ENCODE measurements around the gene BHLHE41. TPM values are rescaled to one million over a fixed set of nuclear protein-coding genes. Genes with fewer than 3 reads are reported as not detected.

The BHLHE41 gene
- total RNA-seq: not detected

DNA sequence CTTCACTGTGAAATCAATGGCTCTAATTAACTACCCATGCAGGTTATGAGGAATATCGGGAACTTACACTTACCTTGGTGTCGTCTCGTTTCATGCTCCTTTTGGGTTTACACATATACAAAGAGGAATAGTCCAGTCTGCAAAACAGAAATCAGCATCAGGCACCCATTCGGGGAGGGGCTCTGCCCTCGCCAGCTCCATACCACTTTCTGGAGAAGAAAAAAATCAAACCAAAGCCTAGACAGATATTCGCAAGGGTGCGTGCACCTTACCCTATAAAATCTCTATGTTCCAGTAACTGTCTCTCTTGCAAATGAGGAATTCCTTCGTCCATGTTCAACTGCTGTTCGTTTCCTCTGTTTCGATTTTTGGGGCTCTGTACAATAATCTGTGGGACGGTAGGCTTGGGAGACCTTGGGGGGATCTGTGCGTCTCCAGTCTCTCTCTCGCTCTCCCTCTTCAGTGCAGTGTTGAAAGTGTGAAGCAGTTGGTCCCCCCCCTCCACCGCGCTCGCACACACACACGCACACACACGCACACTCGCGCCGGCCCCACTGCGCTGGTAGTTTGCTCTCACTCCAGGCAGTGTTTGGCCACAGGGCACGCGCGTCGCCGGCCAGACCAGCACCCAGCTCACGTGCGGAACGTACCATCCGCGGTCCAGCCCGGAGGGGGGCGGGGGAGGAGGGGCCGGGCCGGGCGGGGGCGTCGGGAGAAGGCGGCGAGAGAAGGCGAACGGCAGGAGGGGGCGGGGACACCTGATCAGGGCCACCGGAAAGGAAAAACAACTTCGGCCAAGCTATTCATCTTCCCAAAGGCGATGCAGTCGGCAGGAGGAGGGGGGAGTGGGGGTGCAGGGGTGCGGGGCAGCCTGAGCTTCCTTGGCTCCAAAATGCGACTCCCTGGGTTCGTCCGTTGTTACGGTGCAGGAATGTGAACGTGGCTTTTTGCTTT is at the start of gene BHLHE41:
BHLHE41 (minus strand) TSS at position 592 of the 954 bp plus-strand sequence; CDS start at position 334, 258 bp downstream.
- Mint-ChIP-seq H3K9me3 (ENCODE audit: low read depth) (no peaks in the 10 kb centered on the region), H3K27ac (no peak within 1 kb of the TSS), H3K4me3 (peak within 1 kb of the TSS; percentile 70), H3K27me3 (peaks cover 85% of the 10 kb centered on the region), H3K36me3 (no peaks in the 10 kb centered on the region), H3K4me1 (peaks cover 33% of the 10 kb centered on the region)
- CTCF ChIA-PET: interaction anchor here (1.0 kb wide), 2 partner anchors 27 to 490 kb away, joined by 3 read pairs; no protein-coding TSS in a partner anchor
- no peak for ATAC-seq
- DNase-seq: no peak

GRCh38 chr12:26172946-26173552 is 48.2 kb upstream of the BHLHE41 start:
- Mint-ChIP-seq H3K4me3 (no peak overlapping the region), H3K27ac (no peak overlapping the region), H3K36me3 (no peaks in the 10 kb centered on the region), H3K9me3 (ENCODE audit: low read depth) (no peaks in the 10 kb centered on the region), H3K27me3 (peaks cover 31% of the 10 kb centered on the region), H3K4me1 (no peaks in the 10 kb centered on the region)
- no peak for DNase-seq
- ATAC-seq: no peak
- CTCF ChIA-PET: no interaction called here

GRCh38 chr12:26172539-26172938 is 47.7 kb upstream of the BHLHE41 start:
- no peak for ATAC-seq
- no peaks in the 10 kb centered on the region for H3K9me3 Mint-ChIP-seq (ENCODE audit: low read depth)
- H3K4me3 Mint-ChIP-seq: no peak overlapping the region
- H3K36me3 Mint-ChIP-seq: no peaks in the 10 kb centered on the region
- H3K27me3 Mint-ChIP-seq: peaks cover 35% of the 10 kb centered on the region
- H3K27ac Mint-ChIP-seq: no peak overlapping the region
- CTCF ChIA-PET: no interaction called here
- DNase-seq: no peak
- H3K4me1 Mint-ChIP-seq: no peaks in the 10 kb centered on the region

GRCh38 chr12:26172013-26172412 is 47.2 kb upstream of the BHLHE41 start:
- no peak overlapping the region for H3K4me3 Mint-ChIP-seq
- H3K4me1 Mint-ChIP-seq: no peaks in the 10 kb centered on the region
- DNase-seq (no peak), ATAC-seq (no peak)
- no peaks in the 10 kb centered on the region for H3K36me3 Mint-ChIP-seq
- peaks cover 39% of the 10 kb centered on the region for H3K27me3 Mint-ChIP-seq
- H3K27ac Mint-ChIP-seq: no peak overlapping the region
- CTCF ChIA-PET: no interaction called here
- no peaks in the 10 kb centered on the region for H3K9me3 Mint-ChIP-seq (ENCODE audit: low read depth)

DNA sequence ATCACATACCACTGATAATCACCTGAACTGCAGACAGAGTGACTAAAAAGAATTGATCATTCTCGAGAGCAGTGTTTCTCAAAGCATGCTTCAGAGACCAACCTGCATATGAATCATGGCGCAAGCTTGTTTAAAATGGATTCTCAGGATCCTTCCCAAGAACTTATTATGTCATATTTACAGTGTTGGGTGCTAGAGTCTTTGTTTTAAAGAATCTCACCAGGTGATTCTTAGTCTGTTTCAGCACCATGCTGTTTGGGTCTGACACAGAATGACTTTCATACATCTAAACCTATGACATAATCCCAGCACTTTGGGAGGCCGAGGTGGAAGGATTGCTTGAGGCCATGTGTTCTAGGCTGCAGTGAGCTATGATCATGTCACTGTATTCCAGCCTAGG is 39.3 kb upstream of the BHLHE41 start:
- CTCF ChIA-PET: no interaction called here
- Mint-ChIP-seq H3K9me3 (ENCODE audit: low read depth) (no peaks in the 10 kb centered on the region), H3K4me3 (no peak overlapping the region), H3K27ac (no peak overlapping the region), H3K4me1 (no peaks in the 10 kb centered on the region), H3K36me3 (no peaks in the 10 kb centered on the region), H3K27me3 (peaks cover 56% of the 10 kb centered on the region)
- DNase-seq (no peak), ATAC-seq (no peak)

- DNase-seq (no peak), ATAC-seq (no peak)
- CTCF ChIA-PET: no interaction called here
- no peaks in the 10 kb centered on the region for H3K4me1 Mint-ChIP-seq
- H3K36me3 Mint-ChIP-seq: no peaks in the 10 kb centered on the region
- no peak overlapping the region for H3K27ac Mint-ChIP-seq
- H3K9me3 Mint-ChIP-seq (ENCODE audit: low read depth): no peaks in the 10 kb centered on the region
- no peak overlapping the region for H3K4me3 Mint-ChIP-seq
- peaks cover 49% of the 10 kb centered on the region for H3K27me3 Mint-ChIP-seq
Measured at GRCh38 chr12:26162905-26163304, 38.1 kb upstream of the BHLHE41 start.

GRCh38 chr12:26162174-26162573 is 37.3 kb upstream of the BHLHE41 start:
- Mint-ChIP-seq H3K4me3 (no peak overlapping the region), H3K4me1 (no peaks in the 10 kb centered on the region), H3K27ac (no peak overlapping the region), H3K9me3 (ENCODE audit: low read depth) (no peaks in the 10 kb centered on the region), H3K27me3 (peaks cover 45% of the 10 kb centered on the region), H3K36me3 (no peaks in the 10 kb centered on the region)
- ATAC-seq (no peak), DNase-seq (no peak)
- CTCF ChIA-PET: no interaction called here

GRCh38 chr12:26158078-26158764 is 33.4 kb upstream of the BHLHE41 start:
- Mint-ChIP-seq H3K36me3 (no peaks in the 10 kb centered on the region), H3K27ac (no peak overlapping the region), H3K4me3 (no peak overlapping the region), H3K4me1 (no peaks in the 10 kb centered on the region), H3K27me3 (peaks cover 32% of the 10 kb centered on the region), H3K9me3 (ENCODE audit: low read depth) (no peaks in the 10 kb centered on the region)
- CTCF ChIA-PET: no interaction called here
- DNase-seq: no peak
- ATAC-seq: no peak

GRCh38 chr12:26157001-26157400 is 32.2 kb upstream of the BHLHE41 start:
- ATAC-seq (no peak), DNase-seq (no peak)
- Mint-ChIP-seq H3K36me3 (no peaks in the 10 kb centered on the region), H3K27ac (no peak overlapping the region), H3K4me3 (no peak overlapping the region), H3K4me1 (no peaks in the 10 kb centered on the region), H3K27me3 (peaks cover 30% of the 10 kb centered on the region), H3K9me3 (ENCODE audit: low read depth) (no peaks in the 10 kb centered on the region)
- CTCF ChIA-PET: no interaction called here

- CTCF ChIA-PET: no interaction called here
- Mint-ChIP-seq H3K36me3 (no peaks in the 10 kb centered on the region), H3K4me3 (no peak overlapping the region), H3K27ac (no peak overlapping the region), H3K9me3 (ENCODE audit: low read depth) (no peaks in the 10 kb centered on the region), H3K4me1 (no peaks in the 10 kb centered on the region), H3K27me3 (peaks cover 32% of the 10 kb centered on the region)
- DNase-seq (no peak), ATAC-seq (no peak)
Measured at GRCh38 chr12:26156201-26156871, 31.5 kb upstream of the BHLHE41 start.

- H3K27me3 Mint-ChIP-seq: peaks cover 33% of the 10 kb centered on the region
- H3K9me3 Mint-ChIP-seq (ENCODE audit: low read depth): no peaks in the 10 kb centered on the region
- no peaks in the 10 kb centered on the region for H3K36me3 Mint-ChIP-seq
- H3K4me3 Mint-ChIP-seq: no peak overlapping the region
- H3K4me1 Mint-ChIP-seq: no peaks in the 10 kb centered on the region
- ATAC-seq (no peak), DNase-seq (no peak)
- no peak overlapping the region for H3K27ac Mint-ChIP-seq
- CTCF ChIA-PET: no interaction called here
Measured at GRCh38 chr12:26153421-26154154, 28.8 kb upstream of the BHLHE41 start.

- Mint-ChIP-seq H3K27me3 (peaks cover 32% of the 10 kb centered on the region), H3K27ac (no peak overlapping the region), H3K9me3 (ENCODE audit: low read depth) (no peaks in the 10 kb centered on the region), H3K4me3 (no peak overlapping the region), H3K36me3 (no peaks in the 10 kb centered on the region), H3K4me1 (no peaks in the 10 kb centered on the region)
- DNase-seq (no peak), ATAC-seq (no peak)
- CTCF ChIA-PET: no interaction called here
Measured at GRCh38 chr12:26152507-26153102, 27.8 kb upstream of the BHLHE41 start.
